Measurements from ENCODE around the gene POTEG.
"Not testable (repeated sequence)": the region's sequence is repeated elsewhere in the genome, so short reads cannot be mapped to it uniquely, and the experiment has no call there.

POTEG gene

GRCh38 chr14:19434241-19434640, at the start of gene POTEG:
POTEG (minus strand) TSS chr14:19434341; CDS start chr14:19434289, 52 bp downstream.
- not testable (repeated sequence) for DNase-seq (ENCODE audit: low read depth, low spot score)

DNA sequence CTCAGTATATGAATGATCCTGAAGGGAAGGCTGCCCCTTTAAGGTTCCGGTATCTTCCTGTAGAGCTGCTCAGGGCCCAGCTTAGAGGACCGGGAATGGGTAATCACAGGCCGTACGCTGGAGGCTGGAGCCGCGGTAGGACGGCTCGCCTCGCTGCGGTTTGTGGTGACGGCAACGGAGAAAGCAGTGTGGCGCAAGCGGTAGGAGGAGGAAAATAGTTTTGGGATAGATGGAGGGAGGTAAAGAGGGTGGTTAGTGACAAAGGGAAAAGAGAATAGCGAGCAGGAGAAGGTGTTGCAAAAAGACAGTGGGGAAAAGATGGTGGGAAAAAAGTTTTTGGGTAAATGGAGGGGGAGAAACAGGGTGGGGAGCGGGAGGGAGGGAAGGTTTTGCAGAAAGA, 48.0 kb upstream of the POTEG start:
- not testable (repeated sequence) for DNase-seq (ENCODE audit: low read depth, low spot score)

- DNase-seq (ENCODE audit: low read depth, low spot score), result not testable (repeated sequence)
Measured at GRCh38 chr14:19481421-19481820, 47.3 kb upstream of the POTEG start.

- not testable (repeated sequence) for DNase-seq (ENCODE audit: low read depth, low spot score)
Measured at GRCh38 chr14:19480491-19480890, 46.4 kb upstream of the POTEG start.

GRCh38 chr14:19445761-19446160, 11.6 kb upstream of the POTEG start:
- DNase-seq (ENCODE audit: low read depth, low spot score), result not testable (repeated sequence)

DNA sequence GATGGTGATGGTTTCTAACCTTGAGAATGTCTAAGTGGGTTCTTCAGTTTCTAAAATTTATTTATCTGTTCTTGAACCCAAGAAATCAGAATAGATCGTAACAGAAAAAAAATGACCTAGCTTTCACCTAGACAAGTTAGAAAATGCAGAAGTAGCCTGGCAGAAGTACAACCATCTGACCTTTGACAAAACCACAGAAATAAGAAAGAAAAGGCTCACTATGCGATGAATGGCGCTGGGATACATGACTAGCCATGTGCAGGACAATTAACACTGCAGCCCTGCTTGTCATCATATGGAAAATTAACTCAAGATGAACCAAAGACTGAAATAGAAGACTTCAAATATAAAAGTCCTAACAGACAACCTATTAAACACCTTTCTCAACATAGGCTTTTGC, 5.7 kb upstream of the POTEG start:
- not testable (repeated sequence) for DNase-seq (ENCODE audit: low read depth, low spot score)

GRCh38 chr14:19439219-19439618, 5.1 kb upstream of the POTEG start:
- DNase-seq (ENCODE audit: low read depth, low spot score), result not testable (repeated sequence)

DNA sequence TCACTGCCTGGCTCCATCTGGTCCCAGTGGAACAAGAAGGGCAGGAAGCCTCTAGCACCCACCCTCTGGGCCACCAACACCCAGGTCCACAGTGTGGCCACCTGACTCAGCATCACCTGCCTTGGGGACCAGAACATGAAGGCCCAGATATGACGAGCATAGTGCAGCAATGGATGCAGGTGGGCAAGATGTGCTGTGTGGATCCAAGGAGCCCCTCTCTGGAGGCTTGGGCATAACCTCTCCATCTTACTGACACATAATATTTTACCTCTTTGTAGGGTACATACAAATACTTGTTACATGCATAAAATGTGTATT, 2.9 kb upstream of the POTEG start:
- not testable (repeated sequence) for DNase-seq (ENCODE audit: low read depth, low spot score)

GRCh38 chr14:19436311-19437125, 2.4 kb upstream of the POTEG start:
- not testable (repeated sequence) for DNase-seq (ENCODE audit: low read depth, low spot score)

DNA sequence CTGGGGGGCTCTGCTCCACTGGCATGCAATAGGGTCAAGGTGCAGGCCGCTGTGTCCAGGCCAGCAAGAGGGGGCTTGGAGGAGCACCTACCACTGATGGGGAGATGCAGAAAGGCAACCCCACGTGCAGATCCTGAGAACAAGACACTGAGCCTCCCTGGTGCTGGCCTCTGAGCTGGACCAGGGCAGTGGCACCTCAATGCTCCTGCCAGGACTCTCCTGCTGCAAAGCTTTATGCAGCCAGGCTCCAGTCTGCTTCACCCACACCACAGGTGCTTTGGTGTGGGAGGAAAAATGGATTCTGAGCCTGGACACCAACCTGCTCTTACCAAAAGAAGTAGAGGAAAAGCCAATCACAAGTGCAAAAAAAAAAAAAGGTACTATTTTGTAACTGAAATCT, 1.7 kb upstream of the POTEG start:
- not testable (repeated sequence) for DNase-seq (ENCODE audit: low read depth, low spot score)

- DNase-seq (ENCODE audit: low read depth, low spot score), result not testable (repeated sequence)
Measured at GRCh38 chr14:19434891-19435290, 750 bp upstream of the POTEG start.

- not testable (repeated sequence) for DNase-seq (ENCODE audit: low read depth, low spot score)
Measured at GRCh38 chr14:19433765-19434164, 376 bp downstream of the POTEG start.

- DNase-seq (ENCODE audit: low read depth, low spot score), result not testable (repeated sequence)
Measured at GRCh38 chr14:19408519-19408918, 25.6 kb downstream of the POTEG start.

DNA sequence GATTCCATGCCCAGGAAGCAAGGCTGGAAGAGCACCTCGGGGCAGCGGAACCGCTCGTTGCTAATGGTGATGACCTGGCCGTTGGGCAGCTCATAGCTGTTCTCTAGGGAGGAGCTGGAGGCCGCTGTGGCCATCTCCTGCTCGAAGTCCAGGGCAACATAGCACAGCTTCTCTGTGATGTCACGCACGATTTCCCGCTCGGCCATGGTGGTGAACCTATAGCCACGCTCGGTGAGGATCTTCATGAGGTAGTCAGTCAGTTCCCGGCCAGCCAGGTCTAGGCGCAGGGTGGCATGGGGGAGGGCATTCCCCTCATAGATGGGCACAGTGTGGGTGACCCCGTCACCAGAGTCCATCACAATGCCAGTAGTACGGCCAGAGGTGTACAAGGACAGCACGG, 32.0 kb downstream of the POTEG start:
- not testable (repeated sequence) for DNase-seq (ENCODE audit: low read depth, low spot score)

GRCh38 chr14:19394727-19395126, 39.4 kb downstream of the POTEG start:
- DNase-seq (ENCODE audit: low read depth, low spot score), result not testable (repeated sequence)

GRCh38 chr14:19390230-19390629, 43.9 kb downstream of the POTEG start:
- DNase-seq (ENCODE audit: low read depth, low spot score), result not testable (repeated sequence)

DNA sequence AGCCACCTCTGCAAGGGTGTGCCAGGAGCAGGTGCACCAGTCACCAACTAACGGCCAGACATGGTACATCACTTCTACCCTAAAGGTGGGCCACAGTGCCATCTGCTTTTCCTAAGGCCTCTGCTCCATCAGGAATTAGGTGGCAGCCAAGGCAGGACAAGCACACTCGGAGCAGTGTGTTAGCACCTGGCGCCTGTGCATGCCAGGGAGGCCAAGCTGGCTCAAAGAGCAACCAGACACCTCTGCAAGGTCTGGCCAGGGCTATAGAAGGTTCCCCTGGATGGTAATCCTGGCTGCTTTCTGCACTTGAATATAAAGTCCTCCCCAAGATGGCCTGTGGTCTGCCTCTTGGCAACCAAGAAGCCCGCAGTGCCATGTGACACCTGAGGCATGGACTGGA, 45.4 kb downstream of the POTEG start:
- DNase-seq (ENCODE audit: low read depth, low spot score), result not testable (repeated sequence)

DNA sequence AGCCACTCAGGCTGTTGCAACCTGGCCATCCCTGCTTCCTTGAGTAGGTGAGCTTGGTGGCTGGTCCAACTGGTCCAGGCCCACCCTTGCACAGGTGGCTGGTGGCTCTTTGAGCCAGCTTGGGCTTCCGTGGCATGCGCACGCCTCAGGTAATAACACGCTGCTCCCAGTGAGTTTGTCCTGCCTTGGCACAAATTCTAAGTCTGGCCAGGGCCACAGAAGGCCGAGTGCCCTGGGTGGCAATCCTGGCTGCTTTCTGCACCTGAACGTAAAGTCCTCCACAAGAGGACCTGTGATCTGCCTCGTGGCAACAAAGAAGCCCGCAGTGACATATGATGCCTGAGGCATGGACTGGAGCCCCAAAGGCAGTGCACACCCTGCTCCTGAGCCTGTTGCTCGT, 47.1 kb downstream of the POTEG start:
- not testable (repeated sequence) for DNase-seq (ENCODE audit: low read depth, low spot score)

DNA sequence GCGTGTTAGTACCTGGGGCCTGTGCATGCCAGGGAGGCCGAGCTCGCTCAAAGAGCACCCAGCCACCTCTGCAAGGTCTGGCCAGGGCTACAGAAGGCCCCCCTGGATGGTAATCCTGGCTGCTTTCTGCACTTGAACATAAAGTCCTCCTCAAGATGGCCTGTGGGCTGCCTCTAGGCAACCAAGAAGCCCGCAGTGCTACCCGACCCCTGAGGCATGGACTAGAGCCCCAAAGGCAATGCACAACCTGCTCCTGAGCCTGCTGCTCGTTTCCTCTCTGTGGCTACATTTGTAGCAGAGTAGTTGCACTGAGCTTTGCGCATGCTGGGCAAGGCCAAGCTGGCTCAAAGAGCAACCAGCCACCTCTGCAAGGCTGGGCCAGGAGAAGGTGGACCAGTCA, 47.8 kb downstream of the POTEG start:
- not testable (repeated sequence) for DNase-seq (ENCODE audit: low read depth, low spot score)

- not testable (repeated sequence) for DNase-seq (ENCODE audit: low read depth, low spot score)
Measured at GRCh38 chr14:19384088-19384781, 49.9 kb downstream of the POTEG start.

DNA sequence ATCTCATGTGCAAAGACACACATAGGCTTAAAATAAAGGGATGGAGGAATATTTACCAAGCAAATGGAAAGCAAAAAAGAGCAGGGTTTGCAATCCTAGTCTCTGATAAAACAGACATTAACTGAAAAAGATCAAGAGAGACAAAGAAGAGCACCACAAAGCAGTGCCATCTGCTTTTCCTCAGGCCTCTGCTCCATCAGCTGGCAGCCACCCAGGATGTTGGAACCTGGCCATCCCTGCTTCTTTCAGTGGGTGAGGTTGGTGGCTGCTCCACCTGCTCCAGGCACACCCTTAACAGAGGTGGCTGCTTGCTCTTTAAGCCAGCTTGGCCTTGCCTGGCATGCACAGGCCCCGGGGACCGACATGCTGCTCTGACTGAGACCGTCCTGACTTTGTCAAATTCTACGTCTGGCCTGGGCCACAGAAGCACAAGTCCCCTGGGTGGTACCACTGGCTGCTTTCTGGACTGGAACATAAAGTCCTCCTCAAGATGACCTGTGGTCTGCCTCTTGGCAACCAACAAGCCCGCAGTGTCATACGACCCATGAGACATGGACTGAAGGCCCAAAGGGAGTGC, 51.0 kb downstream of the POTEG start:
- not testable (repeated sequence) for DNase-seq (ENCODE audit: low read depth, low spot score)

GRCh38 chr14:19380137-19380536, 54.0 kb downstream of the POTEG start:
- not testable (repeated sequence) for DNase-seq (ENCODE audit: low read depth, low spot score)
